Stomach smooth muscle (tissue), 2 donors: ENCODE data around the gene FBXO5.
"Not testable (repeated sequence)": the region's sequence is repeated elsewhere in the genome, so short reads cannot be mapped to it uniquely, and the experiment has no call there.

Experiments
- H3K27ac ChIP-seq: one replicate; pipeline ENCODE4 v1.7.0; 2013; ENCODE audit warnings: mild to moderate bottlenecking, low read length, inconsistent platforms
- H3K27me3 ChIP-seq, 2 donors: one replicate each; pipeline ENCODE4 v1.7.0; 2013; ENCODE audit warnings: low read length in 2 of 2; ENCODE audit not compliant: insufficient read depth in 2 of 2, control insufficient read depth in 1 of 2
- H3K36me3 ChIP-seq, 2 donors: one replicate each; pipeline ENCODE4 v1.7.0; 2013; ENCODE audit warnings: low read length in 2 of 2; ENCODE audit not compliant: control insufficient read depth in 2 of 2, insufficient read depth in 2 of 2
- H3K4me1 ChIP-seq: one replicate; pipeline ENCODE4 v1.7.0; 2013; ENCODE audit warnings: low read length; ENCODE audit not compliant: control insufficient read depth, insufficient read depth
- H3K4me3 ChIP-seq, 2 donors: one replicate each; pipeline ENCODE4 v1.7.0; 2013; ENCODE audit warnings: low read length in 2 of 2
- H3K9ac ChIP-seq, 2 donors: one replicate each; pipeline ENCODE4 v1.7.0; 2013; ENCODE audit warnings: low read length in 2 of 2, mild to moderate bottlenecking in 1 of 2
- H3K9me3 ChIP-seq, 2 donors: one replicate each; pipeline ENCODE4 v1.7.0; 2013; ENCODE audit warnings: low read length in 2 of 2; ENCODE audit not compliant: control insufficient read depth in 2 of 2
- donor health status: healthy.
- donor health status: Pancreatic carcinoma.

FBXO5 gene

GRCh38 chr6:152993431-152993830 is 10.6 kb upstream of the FBXO5 start:
- no peaks in the 10 kb centered on the region for H3K27me3 ChIP-seq
- H3K9me3 ChIP-seq: no peaks in the 10 kb centered on the region
- H3K4me3 ChIP-seq: no peak overlapping the region
- H3K9ac ChIP-seq: no peak overlapping the region
- H3K4me1 ChIP-seq: no peaks in the 10 kb centered on the region
- no peak overlapping the region for H3K27ac ChIP-seq
- peaks cover 16 to 34% of the 10 kb centered on the region in 2 donors for H3K36me3 ChIP-seq

DNA sequence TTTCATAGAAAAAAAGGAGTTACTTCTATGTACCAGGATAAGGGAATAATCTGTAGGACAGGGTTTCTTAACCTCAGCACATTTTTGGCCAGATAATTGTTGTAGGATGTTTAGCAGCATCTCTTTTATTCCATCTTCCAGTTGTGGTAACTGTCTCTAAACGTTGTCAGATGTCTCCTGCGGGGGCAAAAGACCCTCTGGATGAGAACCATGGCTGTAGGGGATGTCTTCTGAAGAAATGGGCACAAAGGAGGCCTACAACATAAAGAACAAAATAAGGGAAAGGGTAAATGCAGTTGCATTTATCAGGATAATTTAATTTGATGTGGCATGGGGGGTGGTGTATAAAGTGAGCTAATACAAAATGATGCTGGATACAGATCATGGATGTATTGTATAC is 4.1 kb upstream of the FBXO5 start:
- H3K4me1 ChIP-seq: peaks cover 15% of the 10 kb centered on the region
- H3K36me3 ChIP-seq: peaks cover 1 to 2% of the 10 kb centered on the region in 2 donors
- H3K4me3 ChIP-seq: no peak overlapping the region
- H3K27ac ChIP-seq: no peak overlapping the region
- no peaks in the 10 kb centered on the region for H3K27me3 ChIP-seq
- H3K9me3 ChIP-seq: no peaks in the 10 kb centered on the region
- no peak overlapping the region for H3K9ac ChIP-seq

DNA sequence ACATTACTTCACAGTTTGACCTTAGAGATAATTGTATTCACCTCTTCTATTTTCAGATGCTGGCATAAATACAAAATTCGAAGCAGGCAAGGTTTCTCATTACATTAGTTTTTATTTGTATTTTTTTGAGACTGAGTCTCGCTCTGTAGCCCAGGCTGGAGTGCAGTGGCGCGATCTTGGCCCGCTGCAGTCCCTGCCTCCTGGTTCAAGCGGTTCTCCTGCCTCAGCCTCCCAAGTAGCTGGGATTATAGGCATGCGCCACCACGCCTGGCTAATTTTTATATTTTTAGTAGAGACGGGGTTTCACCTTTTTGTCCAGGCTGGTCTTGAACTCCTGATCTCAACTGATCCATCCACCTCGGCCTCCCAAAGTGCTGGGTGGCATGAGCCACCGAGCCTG is 2.5 kb upstream of the FBXO5 start:
- not testable (repeated sequence) for H3K4me3 ChIP-seq, H3K27me3 ChIP-seq, H3K27ac ChIP-seq, H3K9me3 ChIP-seq, H3K36me3 ChIP-seq
- H3K9ac ChIP-seq: peak overlapping the region in 1 of 2 donors; percentile 93
- H3K4me1 ChIP-seq: peaks cover 17% of the 10 kb centered on the region

GRCh38 chr6:152984513-152984872 is 1.7 kb upstream of the FBXO5 start:
- peak overlapping the region; percentile 86 for H3K27ac ChIP-seq

DNA sequence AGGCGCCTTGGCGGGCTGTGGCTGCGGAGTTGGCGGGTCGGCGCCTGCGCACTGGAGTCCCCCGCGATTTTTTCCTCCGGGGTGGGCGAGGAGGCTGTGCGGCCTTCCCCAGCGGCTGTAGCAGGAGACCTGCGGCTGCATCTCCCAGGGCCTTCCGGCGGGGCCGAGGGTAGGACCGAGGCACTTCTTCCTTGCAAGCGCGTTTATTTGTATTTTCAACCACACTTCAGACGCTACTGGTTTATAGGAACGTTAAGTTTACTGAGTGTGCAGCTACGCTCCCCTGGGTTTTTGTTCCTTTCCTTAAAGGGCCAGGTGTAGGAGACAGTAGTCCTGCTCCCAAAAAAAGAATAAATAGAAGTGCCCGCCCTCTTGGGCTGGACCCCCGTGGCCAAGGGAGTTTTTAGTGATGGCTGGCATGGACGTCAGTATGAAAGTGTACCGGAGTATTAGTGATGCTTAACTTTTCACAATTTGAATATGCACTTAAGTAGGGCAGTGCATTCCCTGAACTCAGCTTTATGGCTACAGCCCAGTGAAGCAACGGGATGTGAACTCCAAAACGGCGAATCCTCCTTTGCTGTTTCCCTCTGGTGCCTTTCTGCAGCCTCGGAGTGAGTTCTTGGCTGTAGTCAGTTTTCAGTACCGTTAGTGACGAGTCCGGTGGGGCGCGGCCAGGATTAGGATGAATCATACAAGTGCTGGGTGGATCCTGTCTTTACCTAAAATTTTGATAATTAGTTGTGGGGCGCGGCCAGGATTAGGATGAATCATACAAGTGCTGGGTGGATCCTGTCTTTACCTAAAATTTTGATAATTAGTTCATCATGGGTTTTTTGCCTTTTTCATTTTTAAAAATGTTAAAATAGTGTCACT is 1.0 kb upstream of the FBXO5 start:
- H3K27ac ChIP-seq: peak overlapping the region; percentile 86

More at GRCh38 chr6:152984513-152984872, 1.7 kb upstream of the FBXO5 start:
- Histone ChIP-seq H3K9ac (peak overlapping the region; percentile 91 to 93), H3K27me3 (no peaks in the 10 kb centered on the region), H3K9me3 (no peaks in the 10 kb centered on the region), H3K36me3 (peaks cover 0 to 2% of the 10 kb centered on the region in 2 donors), H3K4me1 (peaks cover 17% of the 10 kb centered on the region), H3K4me3 (peak overlapping the region; percentile 86 to 98)

GRCh38 chr6:152981989-152982903 is 595 bp downstream of the FBXO5 start:
- peak overlapping the region; percentile 56 to 86 for H3K4me3 ChIP-seq
- peaks cover 0 to 2% of the 10 kb centered on the region in 2 donors for H3K36me3 ChIP-seq
- no peaks in the 10 kb centered on the region for H3K9me3 ChIP-seq
- no peak overlapping the region for H3K9ac ChIP-seq
- no peak overlapping the region for H3K27ac ChIP-seq
- no peaks in the 10 kb centered on the region for H3K27me3 ChIP-seq
- H3K4me1 ChIP-seq: peaks cover 17% of the 10 kb centered on the region

More for the DNA sequence above, 1.0 kb upstream of the FBXO5 start:
- Histone ChIP-seq H3K4me3 (peak overlapping the region; percentile 86 to 98), H3K9ac (peak overlapping the region; percentile 91 to 93), H3K27me3 (no peaks in the 10 kb centered on the region), H3K9me3 (no peaks in the 10 kb centered on the region), H3K36me3 (peaks cover 0 to 2% of the 10 kb centered on the region in 2 donors), H3K4me1 (peaks cover 17% of the 10 kb centered on the region)

DNA sequence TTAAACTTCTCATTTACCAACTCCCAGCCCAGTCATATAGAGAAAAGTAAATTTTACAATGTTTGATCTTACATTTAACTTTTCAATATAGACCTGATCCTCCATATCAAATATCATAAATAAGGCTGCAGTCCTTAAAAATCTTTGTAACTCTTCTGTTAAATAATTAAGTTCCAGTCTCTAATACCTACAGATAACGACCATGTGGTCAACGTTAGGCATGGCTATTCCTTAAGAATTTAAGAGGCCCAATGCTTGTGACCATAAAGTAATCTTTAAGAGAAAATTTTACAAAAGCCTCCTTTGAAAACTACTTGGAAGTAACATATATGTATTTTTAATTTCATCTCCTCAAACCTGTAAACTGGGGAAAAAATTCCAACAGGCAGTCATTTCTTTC is 1.6 kb downstream of the FBXO5 start:
- no peak overlapping the region for H3K27ac ChIP-seq
- H3K27me3 ChIP-seq: no peaks in the 10 kb centered on the region
- H3K4me1 ChIP-seq: peaks cover 17% of the 10 kb centered on the region
- H3K9ac ChIP-seq: no peak overlapping the region
- peaks cover 0 to 2% of the 10 kb centered on the region in 2 donors for H3K36me3 ChIP-seq
- no peaks in the 10 kb centered on the region for H3K9me3 ChIP-seq
- no peak overlapping the region for H3K4me3 ChIP-seq

- H3K27me3 ChIP-seq: no peaks in the 10 kb centered on the region
- no peak overlapping the region for H3K27ac ChIP-seq
- H3K9ac ChIP-seq: no peak overlapping the region
- peaks cover 17% of the 10 kb centered on the region for H3K4me1 ChIP-seq
- no peaks in the 10 kb centered on the region for H3K9me3 ChIP-seq
- H3K4me3 ChIP-seq: no peak overlapping the region
- no peaks in the 10 kb centered on the region for H3K36me3 ChIP-seq
Observed at GRCh38 chr6:152980656-152981055, 2.2 kb downstream of the FBXO5 start.

DNA sequence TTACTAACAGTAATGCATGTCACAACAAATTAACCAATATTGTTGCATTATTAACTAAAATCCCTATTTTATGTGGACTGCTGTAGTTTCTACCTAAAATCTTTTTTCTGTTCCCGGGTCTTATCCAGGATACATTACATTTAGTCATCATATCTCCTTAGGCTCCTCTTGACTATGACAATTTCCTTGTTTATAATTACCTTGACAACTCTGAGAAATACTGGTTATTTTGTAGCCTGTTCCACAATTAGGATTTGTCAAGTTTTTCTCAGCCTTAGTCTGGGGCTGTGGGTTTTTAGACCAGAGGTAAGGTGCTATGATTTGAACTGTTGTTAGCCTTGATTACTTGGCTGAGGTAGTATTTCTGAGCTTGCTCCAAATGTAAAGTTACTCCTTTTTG is 3.7 kb downstream of the FBXO5 start:
- no peak overlapping the region for H3K9ac ChIP-seq
- H3K4me1 ChIP-seq: peaks cover 11% of the 10 kb centered on the region
- no peak overlapping the region for H3K4me3 ChIP-seq
- H3K27me3 ChIP-seq: no peaks in the 10 kb centered on the region
- H3K36me3 ChIP-seq: no peaks in the 10 kb centered on the region
- no peaks in the 10 kb centered on the region for H3K9me3 ChIP-seq
- no peak overlapping the region for H3K27ac ChIP-seq

DNA sequence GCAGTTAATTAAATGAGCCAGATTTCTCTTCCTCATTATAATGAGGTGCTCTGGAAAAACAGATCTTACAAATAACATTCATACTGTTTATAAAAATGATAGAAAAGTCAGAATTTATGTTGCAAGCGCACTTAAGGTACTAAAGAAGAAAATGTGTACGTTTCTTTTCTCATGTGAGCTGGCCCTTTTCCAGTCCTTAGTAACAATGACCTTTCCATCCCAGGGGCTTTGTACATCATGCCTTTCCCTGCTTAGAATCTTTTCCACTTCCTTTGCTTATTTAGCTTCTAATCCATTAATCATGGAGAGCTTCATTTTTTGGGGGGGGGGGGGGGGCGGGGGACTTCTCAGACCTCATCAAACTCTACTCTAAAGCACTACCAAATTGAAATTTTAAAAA is 4.8 kb downstream of the FBXO5 start:
- Histone ChIP-seq H3K27ac (no peak overlapping the region), H3K27me3 (no peaks in the 10 kb centered on the region), H3K4me3 (no peak overlapping the region), H3K9ac (no peak overlapping the region), H3K9me3 (no peaks in the 10 kb centered on the region), H3K4me1 (peaks cover 11% of the 10 kb centered on the region), H3K36me3 (no peaks in the 10 kb centered on the region)
